ENCODE data around the gene CMBL. TPM values are rescaled to one million over a fixed set of nuclear protein-coding genes. Genes with fewer than 3 reads are reported as not detected.
"Not testable (repeated sequence)": the region's sequence is repeated elsewhere in the genome, so short reads cannot be mapped to it uniquely, and the experiment has no call there.

CMBL gene
- total and polyA plus RNA-seq, 7 donors = 8.1 to 261 (median 21.3) TPM

DNA sequence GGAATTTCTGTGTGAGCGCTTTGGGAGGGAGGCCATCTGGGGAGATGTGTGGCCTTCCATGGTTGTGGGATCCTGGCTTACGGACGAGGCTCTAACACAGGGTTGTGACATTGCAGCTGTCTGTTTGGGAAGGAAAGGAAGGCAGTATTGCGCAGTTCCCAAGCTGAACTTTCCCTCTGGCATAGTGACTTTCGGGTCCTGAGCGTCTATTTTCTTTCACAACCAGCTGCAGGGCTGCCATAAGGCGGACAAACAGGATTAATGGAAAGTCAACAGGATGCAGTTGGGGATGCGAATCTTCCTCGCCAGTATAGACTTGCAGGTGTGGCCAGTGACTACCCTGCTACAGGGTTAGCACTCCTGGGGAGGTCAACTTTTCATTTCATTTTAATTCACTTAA, 31.7 kb downstream of the CMBL start:
- intact Hi-C loops (cut with DNase I) = no loop called here

DNA sequence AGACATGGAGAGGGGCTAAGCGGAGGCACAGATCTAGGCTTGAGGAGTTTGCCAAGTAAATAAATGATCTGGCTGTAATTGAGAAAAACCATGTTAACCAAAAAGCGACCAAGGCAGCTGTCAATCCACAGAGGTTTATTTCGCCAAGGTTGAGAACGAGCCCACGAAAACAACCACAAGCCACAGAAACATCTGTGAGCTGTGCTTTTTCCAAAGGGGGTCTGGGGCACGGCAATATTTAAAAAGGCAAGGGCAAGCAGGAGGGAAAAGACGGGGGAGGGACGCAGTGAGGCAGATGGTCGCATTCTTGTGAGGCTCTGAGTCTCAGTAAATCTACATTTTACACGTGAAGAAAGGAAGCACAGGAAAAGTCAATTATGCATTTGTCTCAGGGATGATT, 32.2 kb downstream of the CMBL start:
- intact Hi-C loops (cut with DNase I) = no loop called here

More for the DNA sequence above, 31.7 kb downstream of the CMBL start:
- Histone ChIP-seq H3K27ac (no peak overlapping the region), H3K9me3 (no peaks in the 10 kb centered on the region), H3K4me1 (no peaks in the 10 kb centered on the region), H3K36me3 (peaks cover 0 to 7% (median 0%) of the 10 kb centered on the region in 4 donors), H3K4me3 (no peak overlapping the region), H3K27me3 (no peaks in the 10 kb centered on the region)
- WGBS, 2 donors = 88 to 96% methylated on average over 9 of the region's 9 CpGs
- no peak for DNase-seq
- TF ChIP-seq, protein P1, sequence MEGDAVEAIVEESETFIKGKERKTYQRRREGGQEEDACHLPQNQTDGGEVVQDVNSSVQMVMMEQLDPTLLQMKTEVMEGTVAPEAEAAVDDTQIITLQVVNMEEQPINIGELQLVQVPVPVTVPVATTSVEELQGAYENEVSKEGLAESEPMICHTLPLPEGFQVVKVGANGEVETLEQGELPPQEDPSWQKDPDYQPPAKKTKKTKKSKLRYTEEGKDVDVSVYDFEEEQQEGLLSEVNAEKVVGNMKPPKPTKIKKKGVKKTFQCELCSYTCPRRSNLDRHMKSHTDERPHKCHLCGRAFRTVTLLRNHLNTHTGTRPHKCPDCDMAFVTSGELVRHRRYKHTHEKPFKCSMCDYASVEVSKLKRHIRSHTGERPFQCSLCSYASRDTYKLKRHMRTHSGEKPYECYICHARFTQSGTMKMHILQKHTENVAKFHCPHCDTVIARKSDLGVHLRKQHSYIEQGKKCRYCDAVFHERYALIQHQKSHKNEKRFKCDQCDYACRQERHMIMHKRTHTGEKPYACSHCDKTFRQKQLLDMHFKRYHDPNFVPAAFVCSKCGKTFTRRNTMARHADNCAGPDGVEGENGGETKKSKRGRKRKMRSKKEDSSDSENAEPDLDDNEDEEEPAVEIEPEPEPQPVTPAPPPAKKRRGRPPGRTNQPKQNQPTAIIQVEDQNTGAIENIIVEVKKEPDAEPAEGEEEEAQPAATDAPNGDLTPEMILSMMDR (IDR thresholded peaks at IDR 0.05) = no peak
- no peak for TF ChIP-seq POLR2AphosphoS5 (IDR thresholded peaks at IDR 0.05)
- TF ChIP-seq POLR2A (IDR thresholded peaks at IDR 0.05) = no peak
- no peak for TF ChIP-seq EP300 (IDR thresholded peaks at IDR 0.05)

DNA sequence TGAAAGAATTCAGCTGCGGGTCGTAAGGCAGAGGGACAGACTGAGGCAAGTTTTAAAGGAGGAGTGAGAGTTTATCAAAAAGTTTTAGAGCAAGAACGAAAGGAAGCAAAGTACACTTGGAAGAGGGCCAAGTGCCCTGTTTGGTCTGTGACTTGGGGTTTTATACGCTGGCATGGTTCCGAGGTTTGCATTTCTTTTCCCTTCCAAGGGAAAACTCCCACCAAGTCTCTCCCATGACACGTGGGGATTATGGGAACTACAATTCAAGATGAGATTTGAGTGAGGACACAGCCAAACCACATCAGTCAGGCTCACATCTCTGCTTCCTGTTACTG, 34.9 kb downstream of the CMBL start:
- intact Hi-C loops (cut with DNase I); H3K4me3 ChIP-seq; H3K9me3 ChIP-seq; DNase-seq; H3K36me3 ChIP-seq; H3K27ac ChIP-seq; H3K4me1 ChIP-seq; H3K27me3 ChIP-seq: not testable (repeated sequence)
- WGBS, 2 donors = 25 to 68% methylated on average over 6 of the region's 6 CpGs

More for the DNA sequence above, 32.2 kb downstream of the CMBL start:
- H3K27me3 ChIP-seq = no peaks in the 10 kb centered on the region
- TF ChIP-seq, protein P1 (IDR thresholded peaks at IDR 0.05) = no peak
- no peak for TF ChIP-seq POLR2AphosphoS5 (IDR thresholded peaks at IDR 0.05)
- TF ChIP-seq POLR2A (IDR thresholded peaks at IDR 0.05) = no peak
- no peak for TF ChIP-seq EP300 (IDR thresholded peaks at IDR 0.05)
- H3K9me3 ChIP-seq = no peaks in the 10 kb centered on the region
- no peaks in the 10 kb centered on the region for H3K4me1 ChIP-seq
- no peak overlapping the region for H3K27ac ChIP-seq
- no peak overlapping the region for H3K4me3 ChIP-seq
- WGBS, 2 donors = 54 to 88% methylated on average over 10 of the region's 10 CpGs
- DNase-seq = no peak
- H3K36me3 ChIP-seq = peaks cover 0 to 5% (median 0%) of the 10 kb centered on the region in 4 donors

DNA sequence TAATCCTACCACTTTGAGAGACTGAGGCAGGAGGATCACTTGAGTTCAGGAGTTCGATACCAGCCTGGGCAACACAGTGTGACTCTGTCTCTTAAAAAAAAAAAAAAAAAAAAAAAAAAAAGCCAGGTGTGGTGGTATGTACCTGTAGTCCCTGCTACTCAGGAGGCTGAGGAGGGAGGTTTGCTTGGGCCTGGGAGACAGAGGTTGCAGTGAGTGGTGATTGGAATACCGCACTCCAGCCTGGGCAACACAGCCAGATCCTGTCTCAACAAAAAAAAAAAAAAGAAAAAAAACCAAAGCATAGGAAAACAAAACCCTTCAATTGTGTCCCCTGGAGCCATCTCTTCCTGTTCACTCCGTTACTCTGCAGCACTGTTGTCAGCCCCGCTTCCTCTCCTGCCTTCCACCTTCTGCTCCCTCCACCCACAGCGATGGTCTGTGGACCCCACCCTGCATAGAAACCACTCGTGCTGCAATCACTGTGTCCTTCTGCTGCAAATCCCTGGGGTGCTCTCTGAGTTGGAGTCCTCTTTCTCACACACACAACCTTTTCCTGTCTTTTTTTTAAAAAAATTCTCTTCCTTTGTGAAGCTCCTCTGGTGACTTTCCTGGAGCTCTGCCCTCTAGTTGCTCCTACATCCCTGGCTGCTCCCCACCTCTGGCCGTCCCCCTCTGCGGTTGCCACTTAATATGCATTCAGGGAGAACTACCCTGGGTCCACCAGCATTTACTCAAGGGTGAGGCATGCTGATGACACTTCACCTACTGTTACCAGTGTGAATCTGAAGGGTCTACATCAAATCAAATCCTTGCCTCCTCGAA, 35.4 kb downstream of the CMBL start:
- H3K9me3 ChIP-seq = no peaks in the 10 kb centered on the region
- no peak for DNase-seq
- WGBS, 2 donors = 78 to 83% methylated on average over 9 of the region's 9 CpGs
- no peak overlapping the region for H3K27ac ChIP-seq
- no peaks in the 10 kb centered on the region for H3K27me3 ChIP-seq
- intact Hi-C loops (cut with DNase I) = no loop called here
- no peaks in the 10 kb centered on the region for H3K4me1 ChIP-seq
- TF ChIP-seq, protein P1 (IDR thresholded peaks at IDR 0.05) = no peak
- TF ChIP-seq POLR2A (IDR thresholded peaks at IDR 0.05) (no peak), POLR2AphosphoS5 (IDR thresholded peaks at IDR 0.05) (no peak), EP300 (IDR thresholded peaks at IDR 0.05) (no peak)
- no peak overlapping the region for H3K4me3 ChIP-seq
- no peaks in the 10 kb centered on the region for H3K36me3 ChIP-seq

DNA sequence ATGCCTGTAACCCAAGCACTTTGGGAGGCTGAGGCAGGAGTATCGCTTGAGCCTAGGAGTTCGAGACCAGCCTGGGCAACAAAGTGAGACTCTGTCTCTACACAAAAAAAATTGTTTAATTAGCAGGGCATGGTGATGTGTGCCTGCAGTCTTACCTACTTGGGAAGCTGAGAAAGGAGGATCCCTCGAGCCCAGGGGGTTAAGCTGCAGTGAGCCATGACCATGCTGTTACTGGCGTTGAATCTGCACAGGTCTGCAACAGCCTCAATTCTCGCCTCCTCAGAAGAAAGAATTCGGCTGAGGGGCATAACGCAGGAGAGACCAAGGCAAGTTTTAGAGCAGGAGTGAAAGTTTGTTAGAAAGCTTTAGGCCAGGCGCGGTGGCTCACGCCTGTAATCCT, 39.6 kb downstream of the CMBL start:
- intact Hi-C loops (cut with DNase I) = no loop called here
- 97% methylated on average over 10 of the region's 10 CpGs for WGBS, 2 donors

More for the DNA sequence above, 39.6 kb downstream of the CMBL start:
- H3K27me3 ChIP-seq = no peaks in the 10 kb centered on the region
- no peak for TF ChIP-seq POLR2A (IDR thresholded peaks at IDR 0.05)
- TF ChIP-seq EP300 (IDR thresholded peaks at IDR 0.05) = no peak
- no peak for TF ChIP-seq POLR2AphosphoS5 (IDR thresholded peaks at IDR 0.05)
- TF ChIP-seq, protein P1 (IDR thresholded peaks at IDR 0.05) = no peak
- H3K9me3 ChIP-seq = no peaks in the 10 kb centered on the region
- H3K4me1 ChIP-seq = no peaks in the 10 kb centered on the region
- no peak for DNase-seq
- H3K4me3 ChIP-seq = no peak overlapping the region
- H3K27ac ChIP-seq = no peak overlapping the region
- H3K36me3 ChIP-seq = peaks cover 5 to 34% (median 13%) of the 10 kb centered on the region in 4 donors
